Neural cell (in vitro differentiated cells): ENCODE results near the gene VPS13D. TPM values are rescaled to one million over a fixed set of nuclear protein-coding genes. Genes with fewer than 3 reads are reported as not detected.
A peak's percentile ranks its signal among the peaks of the same experiment; 100 is the strongest.

Experiments
- H2AFZ ChIP-seq: fragments of 200-600, 300-800 bp; sonication (generic), shearing (Covaris generic); 2 replicates; pipeline ENCODE4 v1.6.0; 2014; ENCODE audit warnings: low read depth, mild to moderate bottlenecking, antibody characterized with exemption, low read length, moderate library complexity
- H3F3A ChIP-seq: fragments of 200-600 bp; shearing (Covaris generic); 2 replicates; pipeline ENCODE4 v1.6.1; 2016; ENCODE audit warnings: mild to moderate bottlenecking, moderate library complexity, mixed read lengths, antibody characterized with exemption, low read length; ENCODE audit not compliant: insufficient read depth, poor library complexity, severe bottlenecking
- H3K27ac ChIP-seq: fragments of 200-600, 300-800 bp; sonication (generic), shearing (Covaris generic); 2 replicates; pipeline ENCODE4 v1.5.1; 2014; ENCODE audit warnings: mild to moderate bottlenecking, low read length, moderate library complexity
- H3K27me3 ChIP-seq: fragments of 300-800, 200-600 bp; sonication (generic), shearing (Covaris generic); 2 replicates; pipeline ENCODE4 v1.6.0; 2014; ENCODE audit warnings: mild to moderate bottlenecking, low read depth, low read length, moderate library complexity; ENCODE audit not compliant: insufficient read depth
- H3K36me3 ChIP-seq: fragments of 300-800, 200-600 bp; sonication (generic), shearing (Covaris generic); 2 replicates; pipeline ENCODE4 v1.5.1; 2014; ENCODE audit warnings: mild to moderate bottlenecking, antibody characterized with exemption, low read length, moderate library complexity; ENCODE audit not compliant: insufficient read depth
- H3K4me2 ChIP-seq: fragments of 300-800, 200-600 bp; sonication (generic), shearing (Covaris generic); 2 replicates; pipeline ENCODE4 v1.6.0; 2014; ENCODE audit warnings: mild to moderate bottlenecking, low read length
- H3K4me3 ChIP-seq: fragments of 300-800, 200-600 bp; sonication (generic), shearing (Covaris generic); 2 replicates; pipeline ENCODE4 v1.5.1; 2014; ENCODE audit warnings: mild to moderate bottlenecking, low read length, moderate library complexity
- H3K79me2 ChIP-seq: fragments of 200-600 bp; shearing (Covaris generic); replicated peaks from 2 replicates; pipeline ENCODE4 v1.6.0; 2014; ENCODE audit warnings: mild to moderate bottlenecking, low read length, moderate library complexity; ENCODE audit not compliant: insufficient read depth
- H3K9ac ChIP-seq: fragments of 300-800, 200-600 bp; sonication (generic), shearing (Covaris generic); 2 replicates; pipeline ENCODE4 v1.6.1; 2016; ENCODE audit warnings: mild to moderate bottlenecking, low read length, mixed read lengths
- H3K9me2 ChIP-seq: fragments of 200-600 bp; shearing (Covaris generic); 2 replicates; pipeline ENCODE4 v1.6.1; 2016; ENCODE audit warnings: mild to moderate bottlenecking, low read length, mixed read lengths; ENCODE audit not compliant: insufficient read depth
- H3K9me3 ChIP-seq: fragments of 200-600, 300-800 bp; sonication (generic), shearing (Covaris generic); 2 replicates; pipeline ENCODE4 v1.6.1; 2016; ENCODE audit warnings: mild to moderate bottlenecking, mixed run types, low read length, moderate library complexity, mixed read lengths
- H4K20me1 ChIP-seq: fragments of 200-600 bp; shearing (Covaris generic); 2 replicates; pipeline ENCODE4 v1.6.1; 2016; ENCODE audit warnings: mild to moderate bottlenecking, mixed run types; ENCODE audit not compliant: insufficient read depth
- EP300 ChIP-seq: fragments of 450-650 bp; conservative IDR thresholded peaks from 2 replicates; pipeline ENCODE4 v1.6.1; 2014; ENCODE audit warnings: antibody characterized with exemption, mild to moderate bottlenecking, moderate library complexity; ENCODE audit not compliant: poor library complexity, severe bottlenecking
- EZH2 ChIP-seq: fragments of 200-600, 300-800 bp; shearing (Covaris generic), sonication (generic); IDR thresholded peaks from 2 replicates; pipeline ENCODE4 v1.6.1; 2014; ENCODE audit warnings: antibody characterized with exemption, low read length, borderline replicate concordance, mild to moderate bottlenecking; ENCODE audit not compliant: insufficient read depth, poor library complexity, severe bottlenecking
- MXI1 ChIP-seq: fragments of 450-650 bp; conservative IDR thresholded peaks from 2 replicates; pipeline ENCODE4 v1.6.1; 2014; ENCODE audit warnings: antibody characterized with exemption, mild to moderate bottlenecking; ENCODE audit not compliant: poor library complexity, severe bottlenecking
- POLR2AphosphoS5 ChIP-seq: IDR thresholded peaks from 2 replicates; pipeline ENCODE4 v1.6.1; 2012
- RAD21 ChIP-seq: fragments of 450-650 bp; conservative IDR thresholded peaks from 2 replicates; pipeline ENCODE4 v1.6.1; 2014; ENCODE audit warnings: antibody characterized with exemption, mild to moderate bottlenecking, moderate library complexity
- SMC3 ChIP-seq: fragments of 450-650 bp; conservative IDR thresholded peaks from 2 replicates; pipeline ENCODE4 v1.6.1; 2014; ENCODE audit warnings: antibody characterized with exemption, mild to moderate bottlenecking, moderate library complexity; ENCODE audit not compliant: poor library complexity
- TAF1 ChIP-seq: IDR thresholded peaks from 2 replicates; pipeline ENCODE4 v1.6.1; 2012; ENCODE audit warnings: low read depth
- polyA plus RNA-seq: library from polyadenylated mRNA; depleted of rRNA; stranded (reverse); fragments of >200 nt; gene quantifications from 2 replicates; pipeline ENCODE4 v1.2.3, GENCODE V29; 2014
- TF ChIP-seq, protein P1 (sequence below): fragments of 450-650 bp; IDR thresholded peaks from 2 replicates; pipeline ENCODE4 v1.5.1; 2014; ENCODE audit warnings: antibody characterized with exemption, mild to moderate bottlenecking, moderate library complexity; ENCODE audit not compliant: poor library complexity, severe bottlenecking
- TF ChIP-seq, protein P2 (sequence below): IDR thresholded peaks from 2 replicates; pipeline ENCODE4 v1.6.1; 2012; ENCODE audit warnings: borderline replicate concordance

VPS13D gene
- polyA plus RNA-seq, 1 donor from 2014 or later = 24.5 TPM

GRCh38 chr1:12405325-12406210, 175.7 kb downstream of the VPS13D start:
- no peak overlapping the region for H2AFZ ChIP-seq
- H3K27ac ChIP-seq = no peak overlapping the region
- no peak for TF ChIP-seq EP300
- TF ChIP-seq, protein P1, sequence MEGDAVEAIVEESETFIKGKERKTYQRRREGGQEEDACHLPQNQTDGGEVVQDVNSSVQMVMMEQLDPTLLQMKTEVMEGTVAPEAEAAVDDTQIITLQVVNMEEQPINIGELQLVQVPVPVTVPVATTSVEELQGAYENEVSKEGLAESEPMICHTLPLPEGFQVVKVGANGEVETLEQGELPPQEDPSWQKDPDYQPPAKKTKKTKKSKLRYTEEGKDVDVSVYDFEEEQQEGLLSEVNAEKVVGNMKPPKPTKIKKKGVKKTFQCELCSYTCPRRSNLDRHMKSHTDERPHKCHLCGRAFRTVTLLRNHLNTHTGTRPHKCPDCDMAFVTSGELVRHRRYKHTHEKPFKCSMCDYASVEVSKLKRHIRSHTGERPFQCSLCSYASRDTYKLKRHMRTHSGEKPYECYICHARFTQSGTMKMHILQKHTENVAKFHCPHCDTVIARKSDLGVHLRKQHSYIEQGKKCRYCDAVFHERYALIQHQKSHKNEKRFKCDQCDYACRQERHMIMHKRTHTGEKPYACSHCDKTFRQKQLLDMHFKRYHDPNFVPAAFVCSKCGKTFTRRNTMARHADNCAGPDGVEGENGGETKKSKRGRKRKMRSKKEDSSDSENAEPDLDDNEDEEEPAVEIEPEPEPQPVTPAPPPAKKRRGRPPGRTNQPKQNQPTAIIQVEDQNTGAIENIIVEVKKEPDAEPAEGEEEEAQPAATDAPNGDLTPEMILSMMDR = peak; percentile 40

DNA sequence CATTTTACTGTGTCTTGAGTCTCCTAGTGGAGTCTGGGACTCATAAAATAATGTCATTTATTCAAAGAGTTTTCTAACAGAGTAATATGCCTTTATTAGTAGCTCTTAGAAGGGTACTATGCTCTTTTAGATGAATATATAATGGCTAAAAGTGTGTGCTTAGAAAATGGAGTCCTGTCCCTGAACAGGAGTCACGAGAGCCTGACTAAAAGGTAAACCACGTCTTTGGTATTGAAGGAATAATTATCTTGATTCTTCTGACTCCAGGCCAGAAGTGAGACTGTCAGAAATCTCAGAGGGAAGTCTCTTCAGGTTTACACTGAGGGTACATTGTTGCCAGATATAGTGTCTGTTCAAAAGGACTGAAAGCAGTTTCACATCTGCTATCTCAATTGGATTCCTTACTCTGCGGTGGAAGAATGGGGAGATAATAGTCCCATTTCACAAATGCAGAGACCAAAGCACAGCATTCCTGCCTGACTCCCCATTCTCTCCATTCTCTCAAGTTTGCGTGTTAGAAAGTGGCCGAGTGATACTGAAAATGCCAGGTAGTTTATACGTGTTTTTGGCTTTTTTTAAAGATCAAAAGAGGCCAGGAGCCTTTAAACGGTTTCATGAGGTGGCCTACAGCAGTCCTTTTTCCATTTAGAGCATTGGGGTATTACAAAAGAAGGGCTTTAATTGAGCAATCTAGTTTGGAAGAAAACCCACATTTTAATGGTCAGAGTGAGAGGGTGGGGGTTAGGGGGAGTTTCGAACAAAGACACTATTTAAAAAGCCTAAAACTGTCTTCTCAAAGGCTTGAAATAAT, 176.6 kb downstream of the VPS13D start:
- H3K79me2 ChIP-seq = no peaks in the 10 kb centered on the region
- H4K20me1 ChIP-seq = no peaks in the 10 kb centered on the region
- H3K4me3 ChIP-seq = no peak overlapping the region
- H3K36me3 ChIP-seq = peaks cover 12% of the 10 kb centered on the region
- no peak overlapping the region for H3K4me2 ChIP-seq
- H3K27me3 ChIP-seq = no peaks in the 10 kb centered on the region
- no peaks in the 10 kb centered on the region for H3F3A ChIP-seq
- H3K9me3 ChIP-seq = peaks cover 3% of the 10 kb centered on the region
- no peak overlapping the region for H2AFZ ChIP-seq
- no peak overlapping the region for H3K27ac ChIP-seq
- no peak for TF ChIP-seq POLR2AphosphoS5
- no peak for TF ChIP-seq MXI1
- TF ChIP-seq TAF1 = no peak
- no peak for TF ChIP-seq EZH2
- TF ChIP-seq, protein P1 = no peak
- TF ChIP-seq SMC3 = no peak
- TF ChIP-seq, protein P2, sequence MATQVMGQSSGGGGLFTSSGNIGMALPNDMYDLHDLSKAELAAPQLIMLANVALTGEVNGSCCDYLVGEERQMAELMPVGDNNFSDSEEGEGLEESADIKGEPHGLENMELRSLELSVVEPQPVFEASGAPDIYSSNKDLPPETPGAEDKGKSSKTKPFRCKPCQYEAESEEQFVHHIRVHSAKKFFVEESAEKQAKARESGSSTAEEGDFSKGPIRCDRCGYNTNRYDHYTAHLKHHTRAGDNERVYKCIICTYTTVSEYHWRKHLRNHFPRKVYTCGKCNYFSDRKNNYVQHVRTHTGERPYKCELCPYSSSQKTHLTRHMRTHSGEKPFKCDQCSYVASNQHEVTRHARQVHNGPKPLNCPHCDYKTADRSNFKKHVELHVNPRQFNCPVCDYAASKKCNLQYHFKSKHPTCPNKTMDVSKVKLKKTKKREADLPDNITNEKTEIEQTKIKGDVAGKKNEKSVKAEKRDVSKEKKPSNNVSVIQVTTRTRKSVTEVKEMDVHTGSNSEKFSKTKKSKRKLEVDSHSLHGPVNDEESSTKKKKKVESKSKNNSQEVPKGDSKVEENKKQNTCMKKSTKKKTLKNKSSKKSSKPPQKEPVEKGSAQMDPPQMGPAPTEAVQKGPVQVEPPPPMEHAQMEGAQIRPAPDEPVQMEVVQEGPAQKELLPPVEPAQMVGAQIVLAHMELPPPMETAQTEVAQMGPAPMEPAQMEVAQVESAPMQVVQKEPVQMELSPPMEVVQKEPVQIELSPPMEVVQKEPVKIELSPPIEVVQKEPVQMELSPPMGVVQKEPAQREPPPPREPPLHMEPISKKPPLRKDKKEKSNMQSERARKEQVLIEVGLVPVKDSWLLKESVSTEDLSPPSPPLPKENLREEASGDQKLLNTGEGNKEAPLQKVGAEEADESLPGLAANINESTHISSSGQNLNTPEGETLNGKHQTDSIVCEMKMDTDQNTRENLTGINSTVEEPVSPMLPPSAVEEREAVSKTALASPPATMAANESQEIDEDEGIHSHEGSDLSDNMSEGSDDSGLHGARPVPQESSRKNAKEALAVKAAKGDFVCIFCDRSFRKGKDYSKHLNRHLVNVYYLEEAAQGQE = no peak
- no peak for TF ChIP-seq EP300
- TF ChIP-seq RAD21 = no peak
- no peak overlapping the region for H3K9ac ChIP-seq
- no peaks in the 10 kb centered on the region for H3K9me2 ChIP-seq

More at GRCh38 chr1:12405325-12406210, 175.7 kb downstream of the VPS13D start:
- H3F3A ChIP-seq = no peaks in the 10 kb centered on the region
- no peak overlapping the region for H3K4me3 ChIP-seq
- peaks cover 3% of the 10 kb centered on the region for H3K9me3 ChIP-seq
- no peaks in the 10 kb centered on the region for H3K9me2 ChIP-seq
- H4K20me1 ChIP-seq = no peaks in the 10 kb centered on the region
- H3K79me2 ChIP-seq = no peaks in the 10 kb centered on the region
- H3K27me3 ChIP-seq = no peaks in the 10 kb centered on the region
- H3K4me2 ChIP-seq = no peak overlapping the region
- peaks cover 15% of the 10 kb centered on the region for H3K36me3 ChIP-seq
- no peak overlapping the region for H3K9ac ChIP-seq
